OCI-LY3 (cell line): Measurements from ENCODE around the gene SOX8.

Experiments used
- H2AFZ ChIP-seq: fragments of 200-600, 300-600 bp; shearing (Covaris generic); 2 replicates; pipeline ENCODE4 v1.6.0; 2014; ENCODE audit warnings: antibody characterized with exemption, low read depth, low read length
- H3K27ac ChIP-seq: fragments of 200-600, 300-600 bp; sonication (generic); 2 replicates; pipeline ENCODE4 v1.5.1; 2014; ENCODE audit warnings: mild to moderate bottlenecking, low read length, moderate library complexity, mixed read lengths
- H3K27me3 ChIP-seq: fragments of 200-600, 300-600 bp; sonication (generic); 2 replicates; pipeline ENCODE4 v1.6.1; 2014; ENCODE audit warnings: low read depth, low read length, mixed read lengths
- H3K36me3 ChIP-seq: fragments of 200-600, 300-600 bp; sonication (generic); replicated peaks from 2 replicates; pipeline ENCODE3; 2014; ENCODE audit warnings: low read depth, low read length, mixed read lengths
- H3K4me1 ChIP-seq: fragments of 300-600, 200-600 bp; sonication (generic); 2 replicates; pipeline ENCODE4 v1.6.1; 2014; ENCODE audit warnings: low read length, mixed read lengths
- H3K4me2 ChIP-seq: fragments of 200-600, 300-600 bp; sonication (generic); 2 replicates; pipeline ENCODE4 v1.6.1; 2014; ENCODE audit warnings: low read length, mixed read lengths
- H3K4me3 ChIP-seq: fragments of 300-600, 200-600 bp; sonication (generic); 2 replicates; pipeline ENCODE4 v1.5.1; 2014; ENCODE audit warnings: antibody characterized with exemption, mild to moderate bottlenecking, low read length, moderate library complexity
- H3K79me2 ChIP-seq: fragments of 300-600, 200-600 bp; shearing (Covaris generic); 2 replicates; pipeline ENCODE4 v1.6.1; 2014; ENCODE audit warnings: mild to moderate bottlenecking, low read length, mixed read lengths
- H3K9ac ChIP-seq: fragments of 300-600, 200-600 bp; shearing (Covaris generic); 2 replicates; pipeline ENCODE4 v1.6.0; 2014; ENCODE audit warnings: mild to moderate bottlenecking, low read length, moderate library complexity
- H3K9me3 ChIP-seq: fragments of 200-600, 300-600 bp; shearing (Covaris generic); 2 replicates; pipeline ENCODE4 v1.6.1; 2014; ENCODE audit warnings: low read length, mixed read lengths; ENCODE audit not compliant: insufficient read depth
- H4K20me1 ChIP-seq: fragments of 200-600, 300-600 bp; sonication (generic); 2 replicates; pipeline ENCODE4 v1.6.1; 2016; ENCODE audit warnings: low read length, mixed read lengths; ENCODE audit not compliant: insufficient read depth
- EZH2phosphoT487 ChIP-seq: fragments of 200-600 bp; shearing (Covaris generic); IDR thresholded peaks from 2 replicates; pipeline ENCODE4 v1.6.1; 2018; ENCODE audit warnings: antibody characterized with exemption, mixed run types, low read depth
- TF ChIP-seq, protein P1 (sequence below): fragments of 200-600, 300-600 bp; sonication (generic); IDR thresholded peaks from 2 replicates; pipeline ENCODE4 v1.5.1; 2014; ENCODE audit warnings: antibody characterized with exemption, low read length, low read depth

SOX8 gene

DNA sequence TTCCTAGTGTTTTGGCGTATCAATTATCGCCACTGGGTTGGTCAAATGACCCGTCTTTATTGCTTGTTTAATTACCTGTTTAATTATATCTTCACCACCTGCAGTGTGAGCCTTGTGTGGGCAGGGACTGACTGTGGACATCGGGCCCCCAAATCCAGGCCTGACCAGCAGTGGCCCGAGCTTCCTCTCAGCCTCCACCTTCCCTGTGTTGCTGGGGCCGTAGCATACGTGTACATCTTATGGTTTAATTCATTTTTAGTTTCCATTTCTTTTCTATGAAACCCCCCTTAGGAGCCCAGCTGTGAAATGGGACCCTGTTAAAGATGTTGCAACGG, 9.6 kb upstream of the SOX8 start:
- no peaks in the 10 kb centered on the region for H4K20me1 ChIP-seq
- peaks cover 4% of the 10 kb centered on the region for H3K36me3 ChIP-seq
- TF ChIP-seq, protein P1, sequence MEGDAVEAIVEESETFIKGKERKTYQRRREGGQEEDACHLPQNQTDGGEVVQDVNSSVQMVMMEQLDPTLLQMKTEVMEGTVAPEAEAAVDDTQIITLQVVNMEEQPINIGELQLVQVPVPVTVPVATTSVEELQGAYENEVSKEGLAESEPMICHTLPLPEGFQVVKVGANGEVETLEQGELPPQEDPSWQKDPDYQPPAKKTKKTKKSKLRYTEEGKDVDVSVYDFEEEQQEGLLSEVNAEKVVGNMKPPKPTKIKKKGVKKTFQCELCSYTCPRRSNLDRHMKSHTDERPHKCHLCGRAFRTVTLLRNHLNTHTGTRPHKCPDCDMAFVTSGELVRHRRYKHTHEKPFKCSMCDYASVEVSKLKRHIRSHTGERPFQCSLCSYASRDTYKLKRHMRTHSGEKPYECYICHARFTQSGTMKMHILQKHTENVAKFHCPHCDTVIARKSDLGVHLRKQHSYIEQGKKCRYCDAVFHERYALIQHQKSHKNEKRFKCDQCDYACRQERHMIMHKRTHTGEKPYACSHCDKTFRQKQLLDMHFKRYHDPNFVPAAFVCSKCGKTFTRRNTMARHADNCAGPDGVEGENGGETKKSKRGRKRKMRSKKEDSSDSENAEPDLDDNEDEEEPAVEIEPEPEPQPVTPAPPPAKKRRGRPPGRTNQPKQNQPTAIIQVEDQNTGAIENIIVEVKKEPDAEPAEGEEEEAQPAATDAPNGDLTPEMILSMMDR, result no peak
- no peak for TF ChIP-seq EZH2phosphoT487
- H3K4me3 ChIP-seq, result no peak overlapping the region
- H3K4me2 ChIP-seq, result no peak overlapping the region
- no peak overlapping the region for H3K27ac ChIP-seq
- no peak overlapping the region for H3K9ac ChIP-seq
- no peak overlapping the region for H2AFZ ChIP-seq
- H3K27me3 ChIP-seq, result no peaks in the 10 kb centered on the region
- peaks cover 11% of the 10 kb centered on the region; the same call in 1 of the 2 replicates for H3K79me2 ChIP-seq
- H3K9me3 ChIP-seq, result no peaks in the 10 kb centered on the region
- H3K4me1 ChIP-seq, result peaks cover 5% of the 10 kb centered on the region

DNA sequence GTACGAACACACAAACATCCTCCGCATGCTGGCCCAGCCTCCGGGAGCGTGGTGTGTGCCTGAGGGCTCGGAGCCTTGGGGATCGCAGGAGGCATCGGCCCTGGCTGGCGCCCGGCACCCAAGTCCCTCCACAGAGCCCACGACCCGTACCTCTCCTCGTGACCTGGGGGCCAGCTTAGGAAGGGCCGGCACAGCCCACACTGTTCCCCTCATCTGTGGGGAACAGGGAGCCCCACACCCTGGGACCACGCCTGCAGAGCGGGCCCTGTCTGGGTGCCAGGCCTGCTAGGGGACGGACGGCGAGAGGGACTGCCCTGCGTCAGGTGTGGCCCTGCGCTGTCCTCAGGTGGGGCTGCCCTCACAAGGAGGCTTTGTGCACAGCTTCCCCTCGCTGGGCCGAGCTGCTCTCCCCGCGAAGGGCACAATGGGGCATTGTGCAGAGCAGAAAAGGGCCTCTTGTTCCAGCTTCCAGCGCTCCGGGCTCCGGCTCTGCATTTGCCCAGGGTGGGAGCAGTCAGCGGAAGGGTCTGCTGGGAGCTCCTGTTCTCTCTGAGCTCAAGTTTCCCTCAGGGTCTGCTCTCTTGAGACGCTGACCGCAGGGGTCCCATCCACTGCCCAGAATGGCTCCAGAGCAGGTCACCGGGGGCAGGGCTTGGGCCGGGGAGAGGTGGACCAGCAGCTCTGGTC, 9.1 kb upstream of the SOX8 start:
- H3K27ac ChIP-seq, result no peak overlapping the region
- peaks cover 5% of the 10 kb centered on the region for H3K4me1 ChIP-seq
- H3K4me3 ChIP-seq, result no peak overlapping the region
- no peak overlapping the region for H2AFZ ChIP-seq
- H3K9ac ChIP-seq, result no peak overlapping the region
- H3K36me3 ChIP-seq, result peaks cover 2% of the 10 kb centered on the region
- TF ChIP-seq, protein P1, result no peak
- no peak for TF ChIP-seq EZH2phosphoT487
- no peak overlapping the region for H3K4me2 ChIP-seq
- H3K9me3 ChIP-seq, result no peaks in the 10 kb centered on the region
- H4K20me1 ChIP-seq, result no peaks in the 10 kb centered on the region
- H3K27me3 ChIP-seq, result no peaks in the 10 kb centered on the region
- H3K79me2 ChIP-seq, result peaks cover 11% of the 10 kb centered on the region; the same call in 1 of the 2 replicates

DNA sequence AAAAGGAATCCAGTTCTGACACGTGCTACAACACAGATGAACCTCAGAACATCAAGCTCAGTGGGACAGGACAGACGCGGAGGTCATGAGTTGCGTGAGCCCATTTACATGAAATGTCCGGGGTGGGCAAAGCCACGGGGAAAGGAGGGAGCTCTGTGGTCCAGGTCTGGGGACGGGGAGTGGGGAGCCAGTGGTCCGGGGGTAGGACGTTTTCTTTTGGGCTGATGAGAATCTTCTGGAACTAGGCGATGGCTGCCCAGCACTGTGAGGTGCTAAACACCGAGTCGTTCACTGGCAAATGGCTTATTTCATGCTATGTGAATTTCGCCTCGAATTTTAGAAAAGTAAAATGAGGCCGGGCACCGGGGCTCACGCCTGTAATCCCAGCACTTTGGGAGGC, 8.2 kb upstream of the SOX8 start:
- Histone ChIP-seq H3K9ac (no peak overlapping the region), H4K20me1 (no peaks in the 10 kb centered on the region), H3K9me3 (no peaks in the 10 kb centered on the region), H3K27me3 (no peaks in the 10 kb centered on the region), H2AFZ (no peak overlapping the region), H3K79me2 (peaks cover 11% of the 10 kb centered on the region; the same call in 1 of the 2 replicates), H3K27ac (no peak overlapping the region), H3K4me3 (no peak overlapping the region), H3K4me2 (no peak overlapping the region), H3K36me3 (no peaks in the 10 kb centered on the region), H3K4me1 (peaks cover 5% of the 10 kb centered on the region)
- TF ChIP-seq, protein P1, result no peak
- TF ChIP-seq EZH2phosphoT487, result no peak

DNA sequence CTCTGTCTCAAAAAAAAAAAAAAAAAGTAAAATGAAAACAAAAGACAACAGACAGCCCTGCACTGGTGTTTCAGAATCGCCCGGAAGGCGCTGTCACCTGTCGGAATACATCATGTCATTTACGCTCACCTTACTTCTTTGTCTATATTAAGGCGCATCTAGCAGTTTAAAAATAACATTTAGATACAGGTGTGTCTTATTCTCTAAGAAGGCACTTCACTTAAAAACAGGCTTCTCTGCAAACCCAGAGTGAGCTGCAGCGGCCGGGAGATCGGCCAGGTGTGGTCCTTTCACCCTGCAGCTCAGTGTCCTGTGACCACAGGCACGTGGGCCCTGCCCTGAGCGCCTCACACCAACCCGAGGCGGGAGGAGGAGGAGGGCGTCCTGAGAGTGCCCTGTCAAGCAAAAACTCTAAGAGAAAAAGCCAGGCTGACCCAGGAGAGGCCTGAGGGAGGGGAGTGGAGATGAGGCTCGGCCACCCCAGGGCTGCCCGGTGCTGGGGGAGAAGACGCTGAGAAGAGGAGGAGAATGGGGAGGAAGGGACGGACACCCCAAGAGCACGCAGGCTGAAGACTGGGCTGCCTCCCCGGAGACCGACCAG, 7.5 kb upstream of the SOX8 start:
- Histone ChIP-seq H4K20me1 (no peaks in the 10 kb centered on the region), H3K4me2 (no peak overlapping the region), H3K27me3 (no peaks in the 10 kb centered on the region), H3K36me3 (no peaks in the 10 kb centered on the region), H3K9me3 (no peaks in the 10 kb centered on the region), H3K79me2 (peaks cover 11% of the 10 kb centered on the region; the same call in 1 of the 2 replicates), H2AFZ (no peak overlapping the region), H3K4me1 (peaks cover 5% of the 10 kb centered on the region), H3K9ac (no peak overlapping the region), H3K27ac (no peak overlapping the region), H3K4me3 (no peak overlapping the region)
- TF ChIP-seq EZH2phosphoT487, result no peak
- TF ChIP-seq, protein P1, result no peak
